Measurements from ENCODE around the gene PIK3CB.
"Not testable (repeated sequence)": the region's sequence is repeated elsewhere in the genome, so short reads cannot be mapped to it uniquely, and the experiment has no call there.

The PIK3CB gene

DNA sequence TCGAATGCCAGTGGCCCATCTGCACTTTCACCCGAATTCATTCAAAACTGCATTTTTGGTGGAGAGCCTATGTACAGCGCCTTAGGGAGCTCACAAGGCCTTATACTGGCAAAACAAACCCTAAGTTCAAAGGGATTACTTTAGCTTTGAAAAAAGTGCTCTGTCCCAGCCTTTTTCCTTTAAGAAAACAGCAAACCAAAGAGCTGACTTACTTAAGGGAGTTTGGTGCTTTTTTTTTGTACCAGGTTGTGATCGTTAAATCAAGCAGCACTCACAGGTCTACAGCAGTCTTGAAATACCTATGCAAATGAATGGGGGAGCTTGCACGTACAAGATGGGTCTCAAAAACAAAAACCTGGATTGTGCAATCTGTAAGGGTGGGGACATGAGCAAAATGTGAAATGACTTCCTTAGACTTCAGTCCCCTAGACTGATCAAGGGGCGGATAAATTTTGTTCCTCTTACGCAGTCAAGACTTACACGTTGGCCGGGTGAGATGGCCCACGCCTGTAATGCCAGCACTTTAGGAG, 11.6 kb upstream of the PIK3CB start:
- DNase-seq: no peak

DNA sequence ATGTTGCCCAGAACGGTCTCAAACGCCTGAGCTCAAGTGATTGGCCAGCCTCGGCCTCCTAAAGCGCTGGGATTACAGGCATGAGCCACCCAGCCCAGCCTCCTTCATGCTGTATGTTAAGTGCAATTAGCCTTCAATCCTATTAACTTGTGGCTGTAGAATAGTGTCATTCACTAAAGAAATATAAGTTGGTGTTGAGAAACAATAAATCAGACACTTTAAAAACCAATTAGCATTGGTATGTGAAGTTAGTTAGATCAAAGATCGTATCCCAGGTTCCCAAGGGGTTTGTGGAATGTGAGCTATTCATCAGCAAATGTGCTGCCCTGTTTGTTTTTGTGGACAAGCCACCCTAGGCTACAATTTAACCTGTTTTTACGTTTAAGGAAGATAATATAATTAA, 11.0 kb upstream of the PIK3CB start:
- peak; percentile 75 for DNase-seq

DNA sequence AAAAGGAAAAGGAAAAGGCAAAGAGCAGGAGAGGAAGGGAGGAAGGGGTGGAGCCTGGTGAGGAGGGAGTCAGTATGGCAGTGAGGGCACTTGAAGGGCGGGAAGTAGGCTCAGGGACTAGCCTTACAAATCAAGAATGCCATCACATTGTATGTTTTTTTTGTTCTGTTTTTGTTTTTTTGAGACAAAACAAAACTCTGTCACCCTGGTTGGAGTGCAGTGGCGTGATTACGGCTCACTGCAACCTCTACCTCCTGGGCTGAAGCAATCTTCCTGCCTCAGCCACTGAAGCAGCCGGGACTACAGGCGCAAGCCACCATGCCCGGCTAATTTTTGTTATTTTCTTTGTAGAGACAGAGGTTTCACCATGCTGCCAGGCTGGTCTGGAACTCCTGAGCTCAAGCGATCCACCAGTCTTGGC, 10.5 kb upstream of the PIK3CB start:
- no peak for DNase-seq

DNA sequence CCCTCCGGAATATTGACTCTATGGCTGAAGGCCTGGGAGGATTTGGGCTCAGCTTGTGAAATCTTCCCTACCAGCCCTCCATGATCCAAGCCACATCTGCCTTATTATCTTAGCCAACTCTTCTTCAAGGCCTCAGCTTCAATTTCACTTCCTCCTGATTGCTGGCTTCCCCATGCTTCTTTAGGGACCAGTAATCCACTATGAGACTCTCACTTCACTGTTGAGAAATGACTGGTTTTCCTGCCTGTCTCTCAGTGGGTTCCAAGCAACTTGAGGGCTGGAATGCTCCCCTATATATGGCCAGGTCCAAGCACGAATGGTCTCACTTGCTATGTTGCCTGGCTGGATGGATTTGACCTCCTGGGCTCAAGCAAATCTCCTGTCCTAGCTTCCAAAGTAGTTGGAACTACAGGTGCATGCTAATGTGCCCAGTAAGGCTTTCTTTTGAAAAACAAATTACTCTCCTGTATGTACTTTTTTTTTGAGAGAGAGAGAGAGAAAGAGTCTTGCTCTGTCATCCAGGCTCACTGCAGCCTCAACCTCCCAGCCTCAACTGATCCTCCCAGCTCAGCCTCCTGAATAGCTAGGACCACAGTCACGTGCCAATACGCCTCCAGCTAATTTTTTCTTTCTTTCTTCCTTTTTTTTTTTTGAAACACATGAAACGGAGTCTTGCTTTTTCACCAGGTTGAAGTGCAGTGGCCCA, 7.9 kb upstream of the PIK3CB start:
- DNase-seq: peak; percentile 20

DNA sequence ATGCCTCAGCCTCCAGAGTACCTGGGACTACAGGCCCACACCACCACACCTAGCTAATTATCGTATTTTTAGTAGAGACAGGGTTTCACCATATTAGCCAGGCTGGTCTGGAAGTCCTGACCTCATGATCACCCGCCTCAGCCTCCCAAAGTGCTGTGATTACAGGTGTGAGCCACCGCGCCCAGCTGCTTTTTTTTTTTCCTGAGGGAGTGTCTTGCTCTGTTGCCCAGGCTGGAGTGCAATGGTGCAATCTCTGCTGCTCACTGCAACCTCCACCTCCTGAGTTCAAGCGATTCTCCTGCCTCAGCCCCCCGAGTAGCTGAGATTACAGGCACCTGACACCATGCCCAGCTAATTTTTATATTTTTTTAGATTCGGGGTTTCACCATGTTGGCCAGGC, 3.7 kb upstream of the PIK3CB start:
- not testable (repeated sequence) for DNase-seq

DNA sequence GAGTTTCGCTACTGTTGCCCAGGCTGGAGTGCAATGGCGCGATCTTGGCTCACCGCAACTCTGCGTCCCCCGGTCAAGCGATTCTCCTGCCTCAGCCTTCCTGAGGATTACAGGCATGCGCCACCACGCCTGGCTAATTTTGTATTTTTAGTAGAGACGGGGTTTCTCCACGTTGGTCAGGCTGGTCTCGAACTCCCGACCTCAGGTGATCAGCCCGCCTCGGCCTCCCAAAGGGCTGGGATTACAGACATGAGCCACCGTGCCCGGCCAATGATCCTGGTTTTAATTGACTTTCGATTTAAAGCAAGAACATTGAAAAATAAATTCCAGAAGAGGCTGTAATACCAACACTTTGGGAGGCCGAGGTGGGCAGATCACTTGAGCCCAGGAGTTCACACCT, 1.1 kb upstream of the PIK3CB start:
- DNase-seq: not testable (repeated sequence)

DNA sequence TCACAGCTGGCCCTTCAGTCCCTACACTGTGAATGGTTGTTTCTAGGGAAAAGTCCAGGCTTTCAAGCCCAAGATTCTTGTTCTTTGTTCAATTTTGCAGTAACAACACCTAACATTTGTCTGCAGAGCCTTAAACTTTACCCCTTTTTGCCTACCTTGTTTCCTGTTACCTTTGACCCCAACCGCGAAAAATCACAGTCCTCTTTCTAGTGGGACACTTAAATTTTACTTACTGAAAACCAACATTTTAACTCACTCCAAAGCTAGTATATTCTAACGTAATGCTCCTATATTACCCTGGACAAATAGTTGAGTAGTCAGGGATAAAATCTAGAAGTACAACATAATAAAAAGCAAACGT, 649 bp upstream of the PIK3CB start:
- DNase-seq: no peak

DNA sequence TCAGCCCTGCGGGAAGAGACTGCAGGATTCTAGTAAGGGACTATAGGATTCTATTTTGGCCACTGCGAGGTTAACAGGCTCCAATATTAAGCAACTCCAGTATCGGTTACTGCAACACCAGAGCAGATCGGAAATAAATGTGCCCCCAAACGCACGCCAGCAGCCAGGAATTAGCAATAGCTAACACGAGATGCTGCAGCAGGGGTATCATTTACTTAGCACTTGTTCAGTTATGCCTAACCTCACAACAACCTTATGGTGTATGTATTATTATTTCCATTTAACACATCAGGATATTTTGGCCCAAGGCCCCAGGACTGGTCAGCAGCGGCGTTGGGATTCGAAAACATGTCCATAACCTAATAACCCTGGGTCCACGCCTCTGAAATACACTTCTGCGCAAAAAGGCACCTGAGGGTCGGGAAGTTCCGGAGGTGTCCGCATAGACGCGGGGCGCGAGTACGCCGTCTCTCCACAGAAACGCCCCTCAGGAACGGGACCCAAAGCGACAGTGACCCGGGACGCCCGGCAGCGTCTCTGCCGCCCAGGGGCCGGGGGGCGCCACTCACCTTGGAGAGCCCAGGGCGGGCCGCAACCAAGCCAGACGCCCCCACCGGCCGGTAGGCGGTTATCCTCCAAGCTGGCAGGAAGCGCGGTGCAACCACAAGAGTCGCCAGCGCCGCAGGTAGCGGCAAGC, 681 bp downstream of the PIK3CB start:
- peak; percentile 84 for DNase-seq

DNA sequence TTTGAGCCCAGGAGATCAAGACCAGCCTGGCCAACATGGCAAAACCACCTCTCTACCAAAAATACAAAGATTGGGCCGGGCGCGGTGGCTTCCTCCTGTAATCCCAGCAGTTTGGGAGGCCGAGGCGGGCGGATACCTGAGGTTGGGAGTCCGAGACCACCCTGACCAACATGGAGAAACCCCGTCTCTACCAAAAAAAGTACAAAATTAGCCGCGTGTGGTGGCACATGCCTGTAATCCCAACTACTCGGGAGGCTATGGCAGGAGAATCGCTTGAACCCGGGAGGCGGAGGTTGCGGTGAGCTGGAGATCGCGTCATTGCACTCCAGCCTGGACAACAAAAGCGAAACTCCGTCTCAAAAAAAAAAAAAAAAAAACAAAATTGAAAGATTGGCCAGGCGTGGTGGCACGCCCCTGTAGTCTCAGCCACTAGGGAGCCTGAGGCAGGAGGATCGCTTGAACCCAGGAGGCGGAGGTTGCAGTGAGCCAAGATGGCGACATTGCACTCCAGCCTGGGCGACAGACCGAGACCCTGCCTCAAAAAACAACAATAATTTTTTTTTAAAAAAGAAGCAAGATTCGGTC, 2.2 kb downstream of the PIK3CB start:
- DNase-seq: not testable (repeated sequence)

DNA sequence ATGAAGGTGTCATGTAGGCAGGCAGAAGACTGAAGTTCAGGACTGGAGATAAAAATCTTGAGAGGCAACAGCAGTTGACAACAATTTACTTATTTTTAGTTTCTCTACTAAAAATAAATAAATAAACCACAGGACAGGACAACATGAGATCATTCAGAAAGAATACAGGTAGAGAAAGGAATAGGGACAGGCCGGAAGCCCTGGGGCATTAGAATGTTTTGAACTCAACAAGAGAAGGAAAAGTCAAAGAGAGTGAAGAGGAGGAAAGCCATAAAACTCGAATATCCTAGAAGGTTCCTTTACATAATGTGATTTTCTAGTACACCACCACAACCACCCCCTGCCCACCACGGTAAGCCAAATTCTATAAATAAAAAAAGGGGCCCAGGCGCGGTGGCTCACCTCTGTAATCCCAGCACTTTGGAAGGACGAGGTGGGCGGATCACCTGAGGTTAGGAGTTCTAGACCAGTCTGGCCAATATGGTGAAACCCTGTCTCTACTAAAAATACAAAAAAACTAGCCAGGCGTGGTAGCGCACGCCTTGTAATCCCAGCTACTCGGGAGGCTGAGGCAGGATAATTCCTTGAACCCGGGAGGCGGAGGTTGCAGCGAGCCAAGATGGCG, 4.7 kb downstream of the PIK3CB start:
- no peak for DNase-seq

DNA sequence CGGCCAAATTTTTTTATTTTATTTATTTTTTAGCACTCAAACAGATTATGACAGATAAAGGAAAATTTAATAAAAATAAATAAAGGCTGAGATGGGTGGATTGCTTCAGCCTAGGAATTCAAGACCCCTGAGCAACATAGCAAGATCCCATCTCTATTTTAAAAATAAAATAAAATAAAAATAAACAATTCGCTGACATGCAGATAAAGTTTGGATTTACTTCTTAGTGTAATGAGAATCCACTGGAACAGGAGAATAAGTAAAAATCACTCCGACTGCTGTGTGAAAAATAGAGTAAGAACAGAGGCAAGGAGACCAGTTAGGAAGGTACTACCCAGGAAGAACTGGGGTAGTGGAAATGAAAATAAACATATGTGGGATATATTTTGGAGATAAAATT, 5.6 kb downstream of the PIK3CB start:
- no peak for DNase-seq

DNA sequence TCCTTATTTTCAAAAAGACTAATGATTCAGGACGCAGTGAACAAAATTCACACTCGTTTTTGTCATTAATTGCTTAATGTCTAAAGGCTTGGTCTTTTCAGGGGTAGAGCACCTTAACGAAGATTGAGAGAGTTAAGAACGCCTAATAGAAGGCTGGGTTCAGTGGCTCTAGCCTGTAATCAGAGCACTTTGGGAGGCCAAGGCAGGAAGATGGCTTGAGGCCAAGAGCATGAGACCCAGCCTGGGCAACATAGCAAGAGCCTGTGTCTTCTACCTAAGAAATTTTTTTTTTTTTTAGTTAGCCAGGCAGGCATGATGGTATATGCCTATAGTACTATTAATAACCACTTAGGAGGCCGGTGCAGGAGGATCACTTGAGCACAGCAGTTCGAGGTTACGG, 7.5 kb downstream of the PIK3CB start:
- DNase-seq: no peak

DNA sequence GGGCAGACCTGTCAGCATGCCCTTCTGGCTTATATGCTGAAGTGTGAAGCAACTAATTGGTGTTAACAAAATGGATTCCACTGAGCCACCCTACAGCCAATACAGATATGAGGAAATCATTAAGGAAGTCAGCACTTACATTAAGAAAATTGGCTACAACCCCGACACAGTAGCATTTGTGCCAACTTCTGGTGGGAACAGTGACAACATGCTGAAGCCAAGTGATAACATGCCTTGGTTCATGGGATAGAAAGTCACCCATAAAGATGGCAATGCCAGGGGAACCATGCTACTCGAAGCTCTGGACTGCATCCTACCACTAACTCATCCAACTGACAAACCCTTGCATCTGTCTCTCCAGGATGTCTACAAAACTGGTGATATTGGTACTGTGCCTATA, 9.4 kb downstream of the PIK3CB start:
- DNase-seq: no peak

DNA sequence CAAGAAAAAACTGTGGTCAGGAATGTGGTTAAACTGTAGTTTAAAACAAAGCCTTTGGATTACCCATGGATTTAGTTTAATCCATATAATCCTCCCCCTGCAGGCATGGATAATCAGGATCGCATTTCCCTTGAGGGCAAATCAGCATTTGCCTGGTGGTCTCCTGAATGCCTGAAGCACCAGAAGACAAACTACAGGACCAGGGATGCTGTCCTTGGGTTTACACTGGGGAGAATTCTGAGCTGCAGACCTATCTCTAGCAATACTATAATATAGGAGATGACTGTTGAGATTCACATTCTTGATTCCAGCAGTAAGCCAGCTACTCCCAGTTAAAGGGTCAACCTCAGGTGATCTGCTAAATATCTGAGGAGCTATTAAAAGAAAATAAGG, 10.6 kb downstream of the PIK3CB start:
- DNase-seq: peak; percentile 96

DNA sequence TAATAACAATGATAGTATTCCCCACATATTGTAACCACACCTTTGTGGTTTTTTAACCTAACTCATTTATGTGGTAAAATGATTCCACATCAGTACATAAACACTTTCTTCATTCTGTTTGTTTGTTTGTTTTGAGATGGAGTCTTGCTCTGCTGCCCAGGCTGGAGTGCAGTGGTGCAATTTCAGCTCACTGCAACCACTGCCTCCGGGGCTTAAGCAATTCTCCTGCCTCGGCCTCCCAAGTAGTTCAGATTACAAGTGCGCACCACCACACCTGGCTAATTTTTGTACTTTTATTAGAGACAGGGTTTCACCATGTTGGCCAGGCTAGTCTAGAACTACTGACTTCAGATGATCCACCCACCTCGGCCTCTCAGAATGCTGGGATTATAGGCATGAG, 14.3 kb downstream of the PIK3CB start:
- not testable (repeated sequence) for DNase-seq

DNA sequence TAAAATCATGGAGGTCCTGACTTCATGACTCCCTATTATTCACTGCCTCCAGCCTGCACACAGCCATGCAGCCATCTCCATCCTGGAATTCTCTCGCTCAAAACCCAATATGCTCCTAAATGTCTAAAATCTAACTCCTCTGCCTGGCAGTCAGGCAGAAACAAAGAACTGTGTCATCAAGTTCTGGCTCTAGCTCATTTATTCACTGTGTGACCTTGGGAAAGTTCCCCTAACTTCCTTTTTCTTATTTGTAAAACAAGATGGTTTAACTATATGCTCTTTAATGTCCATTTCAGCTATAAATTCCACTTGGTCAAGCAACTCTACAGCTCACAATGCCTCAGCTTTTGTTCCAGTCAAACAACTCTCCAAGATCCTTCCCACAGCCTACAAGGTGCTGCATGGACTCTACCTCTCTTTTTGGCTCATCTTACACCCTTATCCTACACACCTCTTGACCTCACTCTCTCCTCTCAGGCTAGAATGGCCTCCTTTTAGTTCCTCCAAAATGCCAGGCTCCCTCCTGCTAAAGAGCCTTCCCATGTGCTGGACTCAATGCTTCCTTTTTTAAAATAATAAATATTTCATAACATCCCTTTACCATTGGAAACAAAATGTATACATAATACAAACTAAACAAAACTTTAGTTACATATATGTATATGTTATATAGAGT, 16.4 kb downstream of the PIK3CB start:
- no peak for DNase-seq

DNA sequence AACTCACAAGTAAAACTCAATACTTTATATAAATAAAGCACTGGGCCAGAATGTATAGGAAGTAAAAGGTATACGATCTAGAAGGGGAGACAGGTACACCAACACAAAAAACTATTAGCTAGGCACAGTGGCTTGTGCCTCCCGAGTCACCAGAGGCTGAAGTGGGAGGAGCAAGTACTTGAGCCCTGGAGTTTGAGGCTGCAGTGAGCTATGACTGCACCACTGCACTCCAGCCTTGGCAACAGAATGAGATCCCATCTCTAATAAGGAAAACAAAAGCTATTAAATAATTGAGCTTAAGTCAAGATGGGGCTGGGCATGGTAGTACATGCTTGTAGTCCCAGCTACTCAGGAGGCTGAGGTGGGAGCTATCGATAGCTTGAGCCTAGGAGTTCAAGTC, 17.0 kb downstream of the PIK3CB start:
- DNase-seq: no peak

DNA sequence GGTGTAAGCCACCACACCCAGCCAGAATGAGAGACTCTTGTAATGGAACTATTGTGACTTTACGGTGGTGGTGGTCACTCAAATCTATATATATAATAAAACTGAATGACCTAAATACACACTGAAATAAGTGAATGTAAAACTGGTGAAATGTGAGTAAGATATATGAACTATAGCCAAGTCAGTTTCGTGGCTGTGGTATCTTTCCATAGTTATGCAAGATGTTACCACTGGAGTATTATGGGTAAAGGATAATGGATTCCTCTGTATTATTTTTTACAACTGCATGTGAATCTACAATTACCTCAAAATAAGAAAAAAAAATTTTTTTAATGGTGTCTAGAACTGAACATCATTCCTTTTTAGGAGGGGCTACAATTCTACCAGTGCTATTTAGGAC, 21.9 kb downstream of the PIK3CB start:
- no peak for DNase-seq

DNA sequence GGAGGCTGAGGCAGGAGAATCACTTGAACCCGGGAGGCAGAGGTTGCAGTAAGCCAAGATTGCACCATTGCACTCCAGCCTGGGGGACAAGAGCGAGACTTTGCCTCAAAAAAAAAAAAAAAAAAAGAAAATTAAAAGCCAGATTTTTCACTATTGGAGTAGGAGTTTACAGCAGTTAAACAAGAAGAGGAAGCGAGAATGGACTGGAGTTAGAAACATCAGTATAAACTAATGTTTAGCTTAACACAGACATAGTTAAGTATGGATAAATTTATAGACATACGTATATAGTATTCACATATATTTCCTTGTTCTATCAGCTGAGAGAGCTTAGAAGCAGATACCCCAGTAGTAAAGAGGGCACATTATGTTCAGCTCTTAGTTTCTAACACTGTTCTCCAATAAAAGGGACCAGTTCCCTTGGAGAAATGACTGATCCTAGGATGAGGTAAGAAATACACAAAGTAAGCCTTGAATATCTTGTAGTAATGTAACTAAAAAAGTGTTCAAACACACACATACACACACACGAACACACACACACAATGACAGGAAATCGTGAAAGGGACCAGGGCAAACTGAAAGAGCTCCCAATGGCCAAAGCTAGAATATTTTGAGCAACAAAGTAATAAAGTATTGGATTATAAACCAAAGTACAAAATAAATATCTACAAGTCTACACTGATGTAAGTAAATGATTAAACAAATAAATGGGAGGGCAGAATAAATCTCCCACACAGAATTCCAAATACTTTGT, 25.1 kb downstream of the PIK3CB start:
- DNase-seq: no peak

DNA sequence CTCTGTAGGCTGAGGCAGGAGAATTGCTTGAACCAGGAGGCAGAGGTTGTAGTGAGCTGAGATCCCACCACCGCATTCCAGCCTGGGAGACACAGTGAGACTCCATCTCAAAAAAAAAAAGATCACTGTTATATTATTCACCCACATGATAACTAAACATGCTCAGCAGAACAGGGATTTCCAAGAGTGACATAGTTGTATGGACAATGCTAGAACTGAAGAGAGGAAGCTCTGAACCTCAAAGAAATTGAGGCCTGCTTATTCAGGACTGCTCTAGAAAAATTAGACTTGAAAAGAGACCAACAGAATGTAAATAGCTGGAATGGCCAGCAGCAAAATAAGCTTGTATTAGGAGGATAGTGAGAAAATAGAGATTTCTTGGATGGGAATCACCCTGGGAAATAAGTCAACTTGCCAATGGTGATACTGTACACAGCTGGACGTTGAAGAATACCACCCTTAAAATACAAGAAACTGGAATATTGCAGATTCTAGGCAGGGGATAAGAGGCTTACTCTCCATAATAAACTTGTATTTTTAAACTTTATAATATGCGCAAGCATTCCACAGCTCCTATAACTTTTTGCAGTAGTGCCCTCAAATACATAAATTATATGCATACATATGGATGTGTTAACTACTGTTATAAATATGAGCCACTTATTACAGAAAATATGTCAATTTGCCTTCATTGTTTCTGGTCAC, 28.2 kb downstream of the PIK3CB start:
- no peak for DNase-seq

DNA sequence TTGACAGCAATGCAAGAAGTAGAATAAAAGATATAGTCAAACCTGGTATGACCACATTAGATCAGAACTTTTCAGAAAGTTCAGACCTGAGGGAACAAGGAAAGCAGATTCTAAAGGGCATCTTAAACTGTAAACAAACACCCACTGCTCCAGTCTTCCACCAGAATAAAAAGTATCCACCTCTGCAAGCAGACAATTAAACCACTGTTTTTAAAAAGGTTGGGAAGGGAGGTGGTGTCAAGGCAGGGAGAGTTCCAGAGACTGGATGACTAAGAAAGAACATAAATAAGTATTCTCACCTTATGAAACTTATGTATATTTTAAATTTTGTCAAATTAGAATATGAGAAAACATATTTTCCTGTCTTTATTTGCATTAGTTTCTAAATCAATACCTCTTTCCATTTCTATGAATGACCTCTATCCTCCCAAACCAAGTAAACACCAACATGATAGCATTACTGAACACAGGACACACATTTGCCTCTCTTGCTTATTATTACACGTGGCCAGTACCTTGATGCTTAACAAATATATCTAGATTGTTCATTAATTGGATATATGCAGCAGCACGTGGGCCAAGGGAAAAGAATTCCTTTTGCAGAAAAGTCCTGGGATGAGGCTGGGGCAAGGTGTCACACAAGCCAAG, 31.6 kb downstream of the PIK3CB start:
- DNase-seq: no peak

Measured in NCI-H82 (cell line).